AG09309 (cell line): Measurements from ENCODE around the gene KIF21B.

Experiments
- DNase-seq: peaks from one replicate; pipeline ENCODE4 v3.0.0-alpha.2; 2010; ENCODE audit warnings: low read depth
- H3K4me3 ChIP-seq: 2 replicates; pipeline ENCODE4 v1.5.1; 2011; ENCODE audit warnings: mild to moderate bottlenecking, low read depth, low read length, moderate library complexity; ENCODE audit not compliant: control insufficient read depth
- TF ChIP-seq, protein P1 (sequence below): IDR thresholded peaks from 2 replicates; pipeline ENCODE4 v1.5.1; 2011; ENCODE audit warnings: mild to moderate bottlenecking, low read depth, low read length, inconsistent platforms; ENCODE audit not compliant: insufficient read depth, control insufficient read depth; ENCODE audit errors: missing control alignments

KIF21B gene

DNA sequence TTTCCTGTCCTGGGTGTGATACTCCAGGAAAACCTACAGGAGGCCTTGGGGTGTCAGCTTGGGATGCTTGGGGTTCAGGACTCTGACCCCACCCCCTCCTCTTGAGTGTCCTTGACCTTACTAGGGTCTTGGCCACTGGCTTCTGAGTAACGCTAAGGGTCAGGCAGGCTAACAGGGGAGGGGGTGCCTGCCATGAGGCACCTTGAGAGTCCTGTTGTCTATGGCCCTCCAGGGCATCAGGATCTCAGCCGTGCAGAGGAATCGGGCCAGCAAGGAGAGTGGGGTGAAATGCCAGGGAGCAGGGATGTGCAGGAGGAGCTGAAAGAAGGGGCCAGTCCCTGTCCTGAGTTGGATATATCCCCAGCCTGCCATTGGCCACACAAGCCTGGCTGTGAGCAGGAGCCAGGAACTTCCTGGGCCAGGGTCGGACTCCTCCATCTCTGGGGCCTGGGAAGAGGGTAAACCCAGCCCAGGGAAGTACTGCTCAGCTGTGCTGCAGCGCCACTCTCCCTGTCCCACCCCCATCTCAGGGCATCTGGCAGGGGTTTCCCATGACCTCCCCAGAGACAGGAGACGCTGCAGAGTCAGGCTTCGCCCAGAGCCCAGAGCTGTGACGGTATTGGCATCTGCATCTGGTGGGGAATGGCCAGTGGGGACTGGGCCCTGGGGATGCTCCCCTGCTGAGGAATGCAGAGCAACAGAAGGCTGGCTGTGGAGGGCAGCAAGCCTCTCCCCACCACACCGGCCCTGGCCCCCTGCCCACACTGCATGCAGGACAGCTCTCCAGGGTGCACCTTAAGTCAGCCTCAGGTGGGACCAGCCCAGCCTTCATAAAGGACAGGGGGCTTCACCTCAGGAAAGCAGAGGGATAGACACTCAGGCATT is 6.3 kb downstream of the KIF21B start:
- TF ChIP-seq, protein P1, sequence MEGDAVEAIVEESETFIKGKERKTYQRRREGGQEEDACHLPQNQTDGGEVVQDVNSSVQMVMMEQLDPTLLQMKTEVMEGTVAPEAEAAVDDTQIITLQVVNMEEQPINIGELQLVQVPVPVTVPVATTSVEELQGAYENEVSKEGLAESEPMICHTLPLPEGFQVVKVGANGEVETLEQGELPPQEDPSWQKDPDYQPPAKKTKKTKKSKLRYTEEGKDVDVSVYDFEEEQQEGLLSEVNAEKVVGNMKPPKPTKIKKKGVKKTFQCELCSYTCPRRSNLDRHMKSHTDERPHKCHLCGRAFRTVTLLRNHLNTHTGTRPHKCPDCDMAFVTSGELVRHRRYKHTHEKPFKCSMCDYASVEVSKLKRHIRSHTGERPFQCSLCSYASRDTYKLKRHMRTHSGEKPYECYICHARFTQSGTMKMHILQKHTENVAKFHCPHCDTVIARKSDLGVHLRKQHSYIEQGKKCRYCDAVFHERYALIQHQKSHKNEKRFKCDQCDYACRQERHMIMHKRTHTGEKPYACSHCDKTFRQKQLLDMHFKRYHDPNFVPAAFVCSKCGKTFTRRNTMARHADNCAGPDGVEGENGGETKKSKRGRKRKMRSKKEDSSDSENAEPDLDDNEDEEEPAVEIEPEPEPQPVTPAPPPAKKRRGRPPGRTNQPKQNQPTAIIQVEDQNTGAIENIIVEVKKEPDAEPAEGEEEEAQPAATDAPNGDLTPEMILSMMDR, result no peak
- H3K4me3 ChIP-seq, result no peak overlapping the region
- no peak for DNase-seq

DNA sequence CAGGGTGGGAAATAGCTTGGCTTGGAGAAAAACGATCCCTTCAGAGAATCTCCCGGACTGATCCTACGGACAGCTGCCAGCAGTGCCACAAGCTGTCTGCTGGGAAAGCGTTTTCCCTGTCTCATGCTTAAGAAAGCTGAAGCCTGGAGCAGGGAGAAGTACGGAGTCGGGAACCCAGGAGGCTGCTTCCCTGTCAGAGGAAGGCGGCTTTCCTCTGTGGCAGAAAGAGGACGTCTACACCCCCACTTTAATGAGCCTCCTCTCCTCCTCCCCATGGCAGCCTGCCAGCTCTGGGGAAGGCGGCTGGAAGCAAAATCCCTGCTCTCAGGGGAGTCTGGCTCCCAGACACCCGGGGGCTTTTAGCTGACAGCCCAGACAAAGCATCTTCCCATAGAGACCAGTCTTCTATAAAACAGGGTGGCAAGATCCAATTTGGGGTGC is 7.3 kb downstream of the KIF21B start:
- no peak overlapping the region for H3K4me3 ChIP-seq
- DNase-seq, result no peak
- TF ChIP-seq, protein P1, result no peak

DNA sequence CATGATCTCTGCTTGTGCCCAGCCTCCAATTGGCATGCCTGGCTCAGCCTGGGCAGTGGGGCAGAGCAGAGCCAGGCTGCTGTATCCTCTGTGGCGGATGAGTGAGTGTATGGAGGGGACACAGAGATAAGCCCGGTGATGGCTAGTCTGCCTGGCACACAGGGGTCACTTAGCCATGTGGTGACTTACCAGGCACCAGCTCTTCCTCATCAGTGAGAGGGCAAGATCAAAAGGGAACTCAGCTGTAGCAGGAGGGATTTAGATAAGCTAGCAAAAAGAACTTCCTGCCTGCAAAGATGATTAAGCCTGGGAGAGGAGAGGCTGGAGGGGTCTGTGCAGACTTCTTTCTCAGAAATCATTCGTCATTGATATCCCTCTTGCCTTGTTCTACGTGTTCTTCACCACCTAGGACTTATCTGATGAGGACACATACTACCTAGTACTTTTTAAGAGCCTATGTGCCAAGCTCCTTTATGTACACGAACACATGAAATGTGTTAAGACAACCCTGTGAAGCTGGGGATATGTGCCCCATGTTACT is 7.9 kb downstream of the KIF21B start:
- no peak overlapping the region for H3K4me3 ChIP-seq
- DNase-seq, result no peak
- TF ChIP-seq, protein P1, result no peak

DNA sequence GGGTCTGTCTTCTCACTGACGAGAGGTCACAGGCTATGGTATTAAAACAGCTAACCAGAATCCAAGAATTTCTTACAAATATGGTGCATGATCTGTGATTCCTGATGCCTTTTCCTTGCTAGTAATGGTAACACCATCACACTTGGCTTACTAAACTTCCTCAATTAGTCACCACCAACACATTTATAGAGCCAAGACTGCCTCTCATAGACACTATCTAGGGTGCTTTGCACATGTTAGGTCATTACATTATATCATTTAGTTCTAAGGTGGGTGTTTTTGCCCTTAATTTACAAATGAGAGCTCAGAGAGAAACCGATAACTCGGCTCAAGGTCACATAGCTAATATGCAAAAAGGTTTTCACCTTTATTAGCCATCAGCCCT is 8.7 kb downstream of the KIF21B start:
- DNase-seq, result no peak
- TF ChIP-seq, protein P1, result no peak
- no peak overlapping the region for H3K4me3 ChIP-seq

DNA sequence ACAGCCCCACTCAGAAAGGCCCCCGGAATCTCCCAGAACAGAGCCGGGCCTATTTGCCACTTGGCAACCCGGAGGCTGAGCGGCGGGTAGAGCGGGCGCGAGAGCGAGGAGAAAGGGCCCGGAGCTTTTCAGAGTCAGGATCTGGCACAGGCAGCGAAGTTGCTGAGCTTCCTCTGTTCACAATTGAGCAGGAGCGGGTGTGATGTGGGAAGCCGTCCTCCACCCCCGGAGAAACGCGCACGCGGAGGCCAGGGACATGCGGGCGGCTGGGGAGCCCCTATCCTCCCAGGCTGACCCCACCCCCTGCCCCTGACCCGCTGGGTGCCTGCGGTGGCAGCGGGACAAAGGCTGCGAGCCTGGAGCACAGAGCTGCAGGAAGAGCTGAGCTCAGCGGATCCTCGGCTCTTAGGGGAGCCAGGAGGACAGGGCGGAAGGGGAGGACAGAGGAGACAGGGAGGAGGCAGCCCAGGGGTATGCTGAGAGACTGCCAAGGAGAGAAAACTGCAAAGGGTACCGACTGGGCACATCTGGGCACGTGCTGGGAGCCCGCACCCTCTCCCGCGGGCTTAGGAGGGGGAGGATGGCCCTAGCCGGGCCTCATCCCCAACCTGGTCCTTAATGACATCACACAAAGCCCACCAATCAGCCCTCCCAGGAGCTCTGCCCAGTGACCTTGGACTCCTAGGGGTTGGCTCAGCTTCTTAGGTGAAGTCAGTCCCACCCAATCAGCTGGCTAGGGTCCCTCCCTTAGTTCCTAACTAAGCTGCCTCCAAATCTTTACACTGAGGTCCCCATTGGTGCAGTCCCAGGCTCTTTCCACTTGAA is 9.3 kb downstream of the KIF21B start:
- TF ChIP-seq, protein P1, result no peak
- DNase-seq, result no peak
- no peak overlapping the region for H3K4me3 ChIP-seq

DNA sequence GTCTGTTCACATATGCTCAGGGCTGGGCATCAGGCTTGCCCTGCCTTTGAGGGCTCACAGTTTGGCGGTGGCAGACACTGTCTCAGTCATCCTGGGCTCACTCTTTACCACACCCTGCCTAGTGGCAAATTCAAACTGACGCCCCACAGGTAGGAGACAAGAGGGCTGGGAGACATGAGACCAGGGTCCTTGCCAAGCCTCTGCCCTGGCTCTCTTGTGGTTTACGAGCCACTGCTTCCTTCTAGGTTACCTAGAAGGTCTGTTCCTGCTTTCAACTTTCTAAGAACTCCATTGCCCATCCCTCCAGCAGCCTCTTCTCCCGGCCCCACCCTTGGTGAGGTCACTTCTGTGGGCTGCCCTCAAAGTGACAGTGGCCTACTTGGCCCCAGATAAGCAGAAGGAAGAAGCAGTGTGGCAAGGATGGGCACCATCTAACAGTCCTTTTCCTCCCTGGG is 10.5 kb downstream of the KIF21B start:
- no peak for DNase-seq
- TF ChIP-seq, protein P1, result no peak
- H3K4me3 ChIP-seq, result no peak overlapping the region
